22Rv1 (cell line): ENCODE measurements around the gene OBP2A.

Experiments
- H3K27ac ChIP-seq: fragments of 450-650 bp; 2 replicates; pipeline ENCODE4 v1.5.1; 2017
- CTCF ChIP-seq: fragments of 450-650 bp; IDR thresholded peaks from 2 replicates; pipeline ENCODE4 v1.5.1; 2017; ENCODE audit warnings: mild to moderate bottlenecking
- ZFX ChIP-seq: fragments of 450-650 bp; IDR thresholded peaks from 2 replicates; pipeline ENCODE4 v1.6.1; 2017; ENCODE audit warnings: antibody characterized with exemption, borderline replicate concordance

The OBP2A gene

GRCh38 chr9:135596211-135596610 lies 50.3 kb downstream of the OBP2A start:
- no peak overlapping the region for H3K27ac ChIP-seq
- TF ChIP-seq CTCF (no peak), ZFX (no peak)
